Heart right ventricle (tissue), 16 donors: ENCODE measurements around the gene TTLL1. TPM values are rescaled to one million over a fixed set of nuclear protein-coding genes. Genes with fewer than 3 reads are reported as not detected.
"Not testable (repeated sequence)": the region's sequence is repeated elsewhere in the genome, so short reads cannot be mapped to it uniquely, and the experiment has no call there.

ENCODE experiments used
- ATAC-seq, 8 donors: fragments of 200-7000 bp; cut with Tn5 transposase; one replicate each; pipeline ENCODE4 v1.9.1; 2020; ENCODE audit warnings: mild to moderate bottlenecking in 8 of 8, moderate library complexity in 8 of 8, moderate number of reproducible peaks in 1 of 8
- DNase-seq, 2 donors: peaks; one replicate each; pipeline ENCODE4 v3.0.0-alpha.2; 2020
- H3K27ac ChIP-seq, 10 donors: fragments of 200-600 bp; sonication (generic) in 2 of 10; one replicate each; pipeline versions ENCODE4 v1.5.0 to v1.8.0; 2020 to 2022; ENCODE audit warnings: mild to moderate bottlenecking in 3 of 10
- H3K27me3 ChIP-seq, 7 donors: fragments of 200-600 bp; one replicate each; pipeline ENCODE4 v1.8.0; 2021 to 2022; ENCODE audit warnings: mild to moderate bottlenecking in 2 of 7
- H3K36me3 ChIP-seq, 9 donors: fragments of 200-600 bp; sonication (generic) in 1 of 9; one replicate each; pipeline versions ENCODE4 v1.5.0 to v1.8.0; 2020 to 2022; ENCODE audit warnings: mild to moderate bottlenecking in 2 of 9
- H3K4me1 ChIP-seq, 9 donors: fragments of 200-600 bp; sonication (generic) in 1 of 9; one replicate each; pipeline versions ENCODE4 v1.5.0 to v1.8.0; 2020 to 2022; ENCODE audit warnings: mild to moderate bottlenecking in 4 of 9
- H3K4me3 ChIP-seq, 10 donors: fragments of 200-600 bp; sonication (generic) in 2 of 10; one replicate each; pipeline versions ENCODE4 v1.5.0 to v1.8.0; 2020 to 2022; ENCODE audit warnings: mild to moderate bottlenecking in 7 of 10, moderate library complexity in 2 of 10
- H3K9me3 ChIP-seq, 11 donors: fragments of 200-600 bp in 10 of 11; sonication (generic) in 2 of 11; one replicate each; pipeline versions ENCODE4 v1.5.0 to v1.8.0; 2013 to 2022; ENCODE audit warnings: mild to moderate bottlenecking in 2 of 11, control low read depth in 1 of 11, moderate library complexity in 1 of 11
- WGBS, 2 donors: extraction: QIAGEN DNeasy Blood & Tissue Kit; methylation state at CpG; one replicate each; pipeline ENCODE4 v1.1.7; 2013; ENCODE audit warnings: inconsistent platforms in 1 of 2; 5-methylcytosine and 5-hydroxymethylcytosine counted together
- intact Hi-C, 10 donors: fragments of 100-400 bp; cut with DNase I; formaldehyde crosslinking; loops; one replicate each; pipeline versions ENCODE4 v1.11.1 to v1.14.2; 2022
- polyA plus RNA-seq, 2 donors: library from polyadenylated mRNA; stranded (reverse); fragments of 200-250 nt; gene quantifications; one replicate each; pipeline ENCODE4 v1.2.3, GENCODE V29; 2013
- total RNA-seq, 10 donors: library from RNA; stranded (reverse); fragmentation: NEBNext Ultra II Directional in 3 of 10; extraction: Animal tissue kit (Norgen Biotek cat#: 25700) in 3 of 10; gene quantifications; one replicate each; pipeline versions ENCODE4 v1.2.1 to v1.2.4, GENCODE V29; 2021 to 2023
- TF ChIP-seq, protein P1 (sequence below), 9 donors: fragments of 200-600 bp; sonication (generic) in 2 of 9; IDR thresholded peaks; one replicate each; pipeline versions ENCODE4 v1.5.0 to v1.8.0; 2021 to 2022; ENCODE audit warnings: antibody characterized with exemption in 9 of 9, mild to moderate bottlenecking in 5 of 9, moderate library complexity in 1 of 9
- donor health status: Arrhythmogenic right ventricular cardiomyopathy.
- donor health status: ischemic (EF 13 %, LVEDD 7.1; RV severe dilation, severe dysfunction).
- donor health status: healthy with polysubstance abuse.
- donor health status: DM: no; HTN: yes; CAD: no.
- donor health status: DM: no; HTN: no; CAD: no.
- donor health status: ischemic (EF 25% LVEDD 6.9; RV normal size, moderate dysfunction).
- donor health status: ischemic (EF 25% LVEDD 5.7; RV mildly dilated, moderate dysfunction).
- donor health status: healthy.
- donor health status: DM: yes; HTN: yes; CAD: no.
- donor health status: Ischemic cardiomyopathy.
- donor health status: ischemic (EF 35%, LVEDD 5.7; RV mildly dilated, moderate dysfunction).
- donor health status: nonischemic (EF 11% LVEDD 7.7; RV severe dilation, severe dysfunction).
- donor health status: DM: yes; HTN: yes; CAD: no.
- donor health status: PGD.
- donor health status: ischemic (EF 29% LVEDD 5.4; RV normal size, mild dysfunction).
- donor health status: nonischemic (EF 23%, LVEDD 6.1; RV moderate dilation, normal function).

The TTLL1 gene
- total and polyA plus RNA-seq, 12 donors: 4.5 to 14.5 (median 10.6) TPM

GRCh38 chr22:42996646-42997365, 92.4 kb downstream of the TTLL1 start:
- Histone ChIP-seq H3K9me3 (peaks cover 0 to 10% (median 0%) of the 10 kb centered on the region in 11 donors), H3K4me1 (peaks cover 13 to 88% (median 65%) of the 10 kb centered on the region in 9 donors), H3K27me3 (no peaks in the 10 kb centered on the region), H3K36me3 (no peaks in the 10 kb centered on the region), H3K27ac (peak overlapping the region in 7 of 10 donors; percentile 19 to 91 (median 49)), H3K4me3 (no peak overlapping the region)
- no peak for ATAC-seq
- TF ChIP-seq, protein P1, sequence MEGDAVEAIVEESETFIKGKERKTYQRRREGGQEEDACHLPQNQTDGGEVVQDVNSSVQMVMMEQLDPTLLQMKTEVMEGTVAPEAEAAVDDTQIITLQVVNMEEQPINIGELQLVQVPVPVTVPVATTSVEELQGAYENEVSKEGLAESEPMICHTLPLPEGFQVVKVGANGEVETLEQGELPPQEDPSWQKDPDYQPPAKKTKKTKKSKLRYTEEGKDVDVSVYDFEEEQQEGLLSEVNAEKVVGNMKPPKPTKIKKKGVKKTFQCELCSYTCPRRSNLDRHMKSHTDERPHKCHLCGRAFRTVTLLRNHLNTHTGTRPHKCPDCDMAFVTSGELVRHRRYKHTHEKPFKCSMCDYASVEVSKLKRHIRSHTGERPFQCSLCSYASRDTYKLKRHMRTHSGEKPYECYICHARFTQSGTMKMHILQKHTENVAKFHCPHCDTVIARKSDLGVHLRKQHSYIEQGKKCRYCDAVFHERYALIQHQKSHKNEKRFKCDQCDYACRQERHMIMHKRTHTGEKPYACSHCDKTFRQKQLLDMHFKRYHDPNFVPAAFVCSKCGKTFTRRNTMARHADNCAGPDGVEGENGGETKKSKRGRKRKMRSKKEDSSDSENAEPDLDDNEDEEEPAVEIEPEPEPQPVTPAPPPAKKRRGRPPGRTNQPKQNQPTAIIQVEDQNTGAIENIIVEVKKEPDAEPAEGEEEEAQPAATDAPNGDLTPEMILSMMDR (IDR thresholded peaks at IDR 0.05): no peak
- 64 to 68% methylated on average over 10 of the region's 10 CpGs for WGBS, 2 donors
- no peak for DNase-seq
- intact Hi-C loops: loop anchor here in 1 of 10 donors (10.0 kb wide), 1 partner anchor 58 kb away; no protein-coding TSS in a partner anchor

DNA sequence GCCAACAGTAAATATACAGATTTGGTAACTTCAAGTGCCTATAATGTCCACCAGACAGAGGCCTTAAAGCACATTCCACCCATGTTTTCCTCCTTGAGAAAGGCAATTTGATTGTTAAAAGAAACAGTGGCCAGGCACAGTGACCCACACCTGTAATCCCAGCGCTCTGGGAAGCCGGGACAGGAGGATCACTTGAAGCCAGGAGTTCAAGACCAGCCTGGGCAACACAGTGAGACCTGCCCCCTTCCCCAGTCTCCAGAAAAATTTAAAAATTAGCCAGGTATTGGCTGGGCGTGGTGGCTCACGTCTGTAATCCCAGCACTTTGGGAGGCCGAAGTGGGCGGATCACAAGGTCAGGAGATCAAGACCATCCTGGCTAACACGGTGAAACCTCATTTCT, 93.5 kb downstream of the TTLL1 start:
- H3K9me3 ChIP-seq: peaks cover 0 to 10% (median 0%) of the 10 kb centered on the region in 11 donors
- ATAC-seq, H3K36me3 ChIP-seq, H3K4me3 ChIP-seq, H3K27me3 ChIP-seq, DNase-seq: not testable (repeated sequence)
- intact Hi-C loops: loop anchor here in 1 of 10 donors (10.0 kb wide), 1 partner anchor 59 kb away; no protein-coding TSS in a partner anchor
- WGBS, 2 donors: 83 to 88% methylated on average over 7 of the region's 7 CpGs
- H3K4me1 ChIP-seq: peaks cover 6 to 85% (median 54%) of the 10 kb centered on the region in 9 donors
- H3K27ac ChIP-seq: peak overlapping the region in 8 of 10 donors; percentile 56 to 91 (median 66)

- peak overlapping the region in 4 of 10 donors; percentile 6 to 35 (median 18) for H3K4me3 ChIP-seq
- ATAC-seq: peak; percentile 67 to 82 (median 76)
- TF ChIP-seq, protein P1 (IDR thresholded peaks at IDR 0.05): peak in 1 of 9 donors; percentile 5
- peak in 1 of 2 donors; percentile 34 for DNase-seq
- no peaks in the 10 kb centered on the region for H3K36me3 ChIP-seq
- H3K9me3 ChIP-seq: peaks cover 0 to 10% (median 0%) of the 10 kb centered on the region in 11 donors
- peak overlapping the region in 9 of 10 donors; percentile 46 to 91 (median 64) for H3K27ac ChIP-seq
- 25 to 31% methylated on average over 9 of the region's 9 CpGs for WGBS, 2 donors
- no peaks in the 10 kb centered on the region for H3K27me3 ChIP-seq
- peaks cover 4 to 85% (median 54%) of the 10 kb centered on the region in 9 donors for H3K4me1 ChIP-seq
- intact Hi-C loops: loop anchor here in 1 of 10 donors (10.0 kb wide), 1 partner anchor 60 kb away; no protein-coding TSS in a partner anchor
Observed at GRCh38 chr22:42994917-42995562, 94.2 kb downstream of the TTLL1 start.

DNA sequence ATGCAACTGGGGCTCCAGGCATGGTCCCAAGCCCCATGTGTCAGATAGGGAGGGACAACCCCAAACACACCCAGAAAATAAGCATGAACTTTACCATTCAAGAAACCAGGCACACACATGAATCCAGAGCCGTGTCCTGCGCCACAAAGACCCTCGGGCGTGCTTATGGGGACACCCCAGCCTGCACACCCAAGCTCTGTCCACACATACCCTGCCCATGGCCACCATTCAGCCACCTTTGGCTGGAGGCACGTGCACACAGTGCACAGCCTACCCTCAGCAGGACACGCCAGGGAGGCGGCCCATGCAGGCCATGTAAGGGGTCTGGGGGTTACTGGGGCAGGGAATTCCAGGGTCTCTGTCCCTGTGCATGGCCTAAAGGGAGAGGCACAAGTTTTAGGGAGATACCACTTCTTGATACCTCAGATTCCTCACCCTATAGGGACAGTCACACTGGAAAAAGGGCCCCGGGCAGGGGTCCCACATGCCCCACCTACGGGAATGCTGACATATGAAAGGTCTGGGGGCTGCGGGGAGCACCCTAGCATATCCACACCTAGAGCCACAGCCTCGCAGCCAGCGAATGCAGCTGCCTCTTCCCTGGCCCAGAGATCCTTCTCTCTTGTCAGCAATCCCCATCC, 94.8 kb downstream of the TTLL1 start:
- H3K27me3 ChIP-seq: no peaks in the 10 kb centered on the region
- H3K27ac ChIP-seq: peak overlapping the region in 9 of 10 donors; percentile 46 to 91 (median 64)
- H3K4me3 ChIP-seq: peak overlapping the region in 3 of 10 donors; percentile 6 to 35 (median 23)
- H3K4me1 ChIP-seq: peaks cover 3 to 80% (median 54%) of the 10 kb centered on the region in 9 donors
- no peaks in the 10 kb centered on the region for H3K36me3 ChIP-seq
- ATAC-seq (peak in 6 of 8 donors; percentile 2 to 57 (median 11)), DNase-seq (no peak)
- intact Hi-C loops: loop anchor here in 1 of 10 donors (10.0 kb wide), 1 partner anchor 60 kb away; no protein-coding TSS in a partner anchor
- TF ChIP-seq, protein P1 (IDR thresholded peaks at IDR 0.05): no peak
- peaks cover 0 to 10% (median 0%) of the 10 kb centered on the region in 11 donors for H3K9me3 ChIP-seq
- 91% methylated on average over 12 of the region's 12 CpGs for whole genome bisulfite sequencing, 2 donors
